ENCODE measurements around the gene WARS2. TPM values are rescaled to one million over a fixed set of nuclear protein-coding genes. Genes with fewer than 3 reads are reported as not detected.

The WARS2 gene
- total RNA-seq, 1 experiment from 2014 or later = 17.6 TPM

DNA sequence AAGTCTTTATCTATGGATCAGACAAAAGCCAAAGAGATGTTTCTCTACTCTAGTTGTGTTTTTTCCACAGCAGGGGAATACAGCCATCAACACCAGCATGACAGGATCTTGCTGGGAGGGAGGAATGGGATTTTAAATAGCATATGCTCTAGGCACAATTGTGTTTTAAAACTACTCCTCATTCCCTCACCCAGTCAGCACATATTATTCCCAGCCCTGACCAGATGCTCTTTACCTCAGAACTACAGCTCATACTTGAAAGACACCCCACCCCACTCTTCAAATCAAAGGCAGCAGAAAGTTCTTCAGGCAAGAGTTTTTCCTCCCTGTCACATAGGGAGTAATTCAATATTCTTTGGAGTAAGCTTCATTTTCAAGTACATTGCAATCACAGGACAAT, 106.1 kb downstream of the WARS2 start:
- intact Hi-C loops (cut with micrococcal nuclease; ENCODE audit: unreplicated experiment) = no loop called here
- no TSS peak for BruUV-seq (replicated peaks)
- no peaks in the 10 kb centered on the region for H3K79me2 ChIP-seq (ENCODE audit: low read depth)
- no peak overlapping the region for H3K4me3 ChIP-seq
- H3K4me1 ChIP-seq (replicated peaks; ENCODE audit: insufficient read depth) = no peaks in the 10 kb centered on the region
- H3K27ac ChIP-seq = no peak overlapping the region
- H2AFZ ChIP-seq = no peak overlapping the region
- POLR2A ChIA-PET (ENCODE audit: unreplicated experiment) = no interaction called here
- no peaks in the 10 kb centered on the region for H4K20me1 ChIP-seq (ENCODE audit: insufficient read depth)
- no peak overlapping the region for H3K4me2 ChIP-seq
- no peaks in the 10 kb centered on the region for H3K9me2 ChIP-seq (ENCODE audit: insufficient read depth)
- no peak for DNase-seq
- TF ChIP-seq, protein P1, sequence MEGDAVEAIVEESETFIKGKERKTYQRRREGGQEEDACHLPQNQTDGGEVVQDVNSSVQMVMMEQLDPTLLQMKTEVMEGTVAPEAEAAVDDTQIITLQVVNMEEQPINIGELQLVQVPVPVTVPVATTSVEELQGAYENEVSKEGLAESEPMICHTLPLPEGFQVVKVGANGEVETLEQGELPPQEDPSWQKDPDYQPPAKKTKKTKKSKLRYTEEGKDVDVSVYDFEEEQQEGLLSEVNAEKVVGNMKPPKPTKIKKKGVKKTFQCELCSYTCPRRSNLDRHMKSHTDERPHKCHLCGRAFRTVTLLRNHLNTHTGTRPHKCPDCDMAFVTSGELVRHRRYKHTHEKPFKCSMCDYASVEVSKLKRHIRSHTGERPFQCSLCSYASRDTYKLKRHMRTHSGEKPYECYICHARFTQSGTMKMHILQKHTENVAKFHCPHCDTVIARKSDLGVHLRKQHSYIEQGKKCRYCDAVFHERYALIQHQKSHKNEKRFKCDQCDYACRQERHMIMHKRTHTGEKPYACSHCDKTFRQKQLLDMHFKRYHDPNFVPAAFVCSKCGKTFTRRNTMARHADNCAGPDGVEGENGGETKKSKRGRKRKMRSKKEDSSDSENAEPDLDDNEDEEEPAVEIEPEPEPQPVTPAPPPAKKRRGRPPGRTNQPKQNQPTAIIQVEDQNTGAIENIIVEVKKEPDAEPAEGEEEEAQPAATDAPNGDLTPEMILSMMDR (conservative IDR thresholded peaks at IDR 0.05) = no peak
- no peak for TF ChIP-seq EZH2 (IDR thresholded peaks at IDR 0.05; ENCODE audit: low read depth)
- H3K9me3 ChIP-seq (ENCODE audit: insufficient read depth, low read depth) = no peaks in the 10 kb centered on the region
- no peaks in the 10 kb centered on the region for H3K27me3 ChIP-seq (ENCODE audit: insufficient read depth, low read depth)
- CTCF ChIA-PET = no interaction called here
- H3K36me3 ChIP-seq (ENCODE audit: low read depth) = no peaks in the 10 kb centered on the region
- H3F3A ChIP-seq (ENCODE audit: insufficient read depth, low read depth) = no peaks in the 10 kb centered on the region

DNA sequence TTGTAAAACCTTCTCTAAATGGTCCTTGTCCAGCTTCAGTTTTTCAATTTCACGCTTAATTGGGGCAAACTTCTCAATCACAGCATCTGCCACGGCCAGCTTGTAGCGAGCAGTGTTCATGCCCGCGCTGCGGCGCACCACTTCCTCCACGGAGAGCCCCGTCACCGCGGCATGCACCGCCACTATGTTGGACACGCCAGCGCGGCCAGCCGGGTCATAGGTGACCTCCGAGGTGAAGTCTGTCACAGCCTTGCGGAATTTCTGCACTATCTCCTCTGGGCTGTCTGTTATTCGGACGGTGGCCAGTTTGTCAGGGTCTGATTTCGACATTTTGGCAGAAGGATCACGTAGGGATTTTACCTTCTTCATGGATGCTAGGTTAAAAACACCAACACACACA, 107.5 kb downstream of the WARS2 start:
- no peaks in the 10 kb centered on the region for H3F3A ChIP-seq (ENCODE audit: insufficient read depth, low read depth)
- H3K79me2 ChIP-seq (ENCODE audit: low read depth) = no peaks in the 10 kb centered on the region
- no peak overlapping the region for H3K4me2 ChIP-seq
- intact Hi-C loops (cut with micrococcal nuclease; ENCODE audit: unreplicated experiment) = no loop called here
- H3K27ac ChIP-seq = no peak overlapping the region
- H3K4me1 ChIP-seq (replicated peaks; ENCODE audit: insufficient read depth) = no peaks in the 10 kb centered on the region
- H4K20me1 ChIP-seq (ENCODE audit: insufficient read depth) = no peaks in the 10 kb centered on the region
- H3K27me3 ChIP-seq (ENCODE audit: insufficient read depth, low read depth) = no peaks in the 10 kb centered on the region
- no peaks in the 10 kb centered on the region for H3K9me2 ChIP-seq (ENCODE audit: insufficient read depth)
- no peak for TF ChIP-seq EZH2 (IDR thresholded peaks at IDR 0.05; ENCODE audit: low read depth)
- BruUV-seq (replicated peaks) = no TSS peak
- no peak overlapping the region for H3K4me3 ChIP-seq
- H3K36me3 ChIP-seq (ENCODE audit: low read depth) = no peaks in the 10 kb centered on the region
- ChIA-PET POLR2A (ENCODE audit: unreplicated experiment) (no interaction called here), CTCF (no interaction called here)
- DNase-seq = no peak
- no peak overlapping the region for H2AFZ ChIP-seq
- no peaks in the 10 kb centered on the region for H3K9me3 ChIP-seq (ENCODE audit: insufficient read depth, low read depth)

DNA sequence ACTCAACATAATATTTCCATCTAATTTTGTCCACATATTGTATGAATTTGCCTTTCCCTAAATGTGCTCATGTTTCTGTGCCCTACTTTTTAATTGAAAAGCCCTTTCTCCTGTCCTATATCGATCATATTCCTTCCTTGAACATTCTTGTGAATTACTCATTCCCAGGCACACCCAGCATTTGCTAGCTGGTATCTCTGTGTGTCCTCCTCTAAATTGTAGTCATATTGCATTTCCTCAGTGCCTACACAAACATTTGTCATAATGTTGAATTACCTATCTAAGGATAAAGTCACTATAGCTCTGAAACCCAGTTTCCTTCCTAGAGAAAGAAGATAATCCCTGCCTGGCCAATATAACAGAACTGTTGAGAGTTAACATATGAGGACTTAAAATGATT, 112.7 kb downstream of the WARS2 start:
- Histone ChIP-seq H4K20me1 (ENCODE audit: insufficient read depth) (no peaks in the 10 kb centered on the region), H3K36me3 (ENCODE audit: low read depth) (no peaks in the 10 kb centered on the region), H3K4me3 (no peak overlapping the region), H3F3A (ENCODE audit: insufficient read depth, low read depth) (no peaks in the 10 kb centered on the region), H3K4me2 (no peak overlapping the region), H3K4me1 (replicated peaks; ENCODE audit: insufficient read depth) (no peaks in the 10 kb centered on the region), H3K79me2 (ENCODE audit: low read depth) (no peaks in the 10 kb centered on the region), H3K9me3 (ENCODE audit: insufficient read depth, low read depth) (no peaks in the 10 kb centered on the region), H3K27ac (no peak overlapping the region), H2AFZ (no peak overlapping the region), H3K27me3 (ENCODE audit: insufficient read depth, low read depth) (no peaks in the 10 kb centered on the region), H3K9me2 (ENCODE audit: insufficient read depth) (no peaks in the 10 kb centered on the region)
- CTCF ChIA-PET = no interaction called here
- no peak for TF ChIP-seq EZH2 (IDR thresholded peaks at IDR 0.05; ENCODE audit: low read depth)
- TF ChIP-seq, protein P1 (conservative IDR thresholded peaks at IDR 0.05) = no peak
- intact Hi-C loops (cut with micrococcal nuclease; ENCODE audit: unreplicated experiment) = no loop called here
- no peak for DNase-seq
- BruUV-seq (replicated peaks) = no TSS peak
- POLR2A ChIA-PET (ENCODE audit: unreplicated experiment) = no interaction called here

DNA sequence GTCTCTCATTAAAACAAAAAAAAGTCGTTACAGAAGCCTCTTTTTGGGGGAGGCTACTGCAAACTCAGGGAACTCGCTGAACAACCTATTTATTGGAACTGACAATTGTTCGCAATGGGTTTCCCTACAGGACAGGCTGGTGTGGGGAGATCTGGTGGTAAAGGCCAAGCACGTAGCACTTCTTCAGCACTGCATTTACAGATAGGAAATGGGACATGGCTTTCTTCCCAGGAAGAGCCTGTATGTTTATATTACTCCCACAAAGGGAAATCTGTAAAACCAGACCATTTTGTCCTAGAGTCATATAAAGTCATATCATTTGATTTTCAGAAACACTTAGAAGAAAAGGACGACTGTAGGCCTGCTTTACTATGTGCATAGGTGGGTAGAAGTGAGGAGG, 113.5 kb downstream of the WARS2 start:
- no peaks in the 10 kb centered on the region for H4K20me1 ChIP-seq (ENCODE audit: insufficient read depth)
- H3K79me2 ChIP-seq (ENCODE audit: low read depth) = no peaks in the 10 kb centered on the region
- TF ChIP-seq, protein P1 (conservative IDR thresholded peaks at IDR 0.05) = no peak
- TF ChIP-seq EZH2 (IDR thresholded peaks at IDR 0.05; ENCODE audit: low read depth) = no peak
- H3K4me3 ChIP-seq = no peak overlapping the region
- no peaks in the 10 kb centered on the region for H3F3A ChIP-seq (ENCODE audit: insufficient read depth, low read depth)
- no peak overlapping the region for H3K4me2 ChIP-seq
- no peaks in the 10 kb centered on the region for H3K9me3 ChIP-seq (ENCODE audit: insufficient read depth, low read depth)
- H3K4me1 ChIP-seq (replicated peaks; ENCODE audit: insufficient read depth) = no peaks in the 10 kb centered on the region
- no peaks in the 10 kb centered on the region for H3K36me3 ChIP-seq (ENCODE audit: low read depth)
- no peak overlapping the region for H3K27ac ChIP-seq
- intact Hi-C loops (cut with micrococcal nuclease; ENCODE audit: unreplicated experiment) = no loop called here
- no peak overlapping the region for H2AFZ ChIP-seq
- no peaks in the 10 kb centered on the region for H3K9me2 ChIP-seq (ENCODE audit: insufficient read depth)
- ChIA-PET POLR2A (ENCODE audit: unreplicated experiment) (no interaction called here), CTCF (no interaction called here)
- BruUV-seq (replicated peaks) = no TSS peak
- H3K27me3 ChIP-seq (ENCODE audit: insufficient read depth, low read depth) = no peaks in the 10 kb centered on the region
- DNase-seq = no peak

All from PC-9 (cell line).